ENCODE measurements around the gene HSD17B3. TPM values are rescaled to one million over a fixed set of nuclear protein-coding genes. Genes with fewer than 3 reads are reported as not detected.

Gene HSD17B3
- polyA plus RNA-seq, 1 donor (not counting 4 experiments of a cell fraction or from before 2014, with no cell fraction given), result 0.17 TPM

DNA sequence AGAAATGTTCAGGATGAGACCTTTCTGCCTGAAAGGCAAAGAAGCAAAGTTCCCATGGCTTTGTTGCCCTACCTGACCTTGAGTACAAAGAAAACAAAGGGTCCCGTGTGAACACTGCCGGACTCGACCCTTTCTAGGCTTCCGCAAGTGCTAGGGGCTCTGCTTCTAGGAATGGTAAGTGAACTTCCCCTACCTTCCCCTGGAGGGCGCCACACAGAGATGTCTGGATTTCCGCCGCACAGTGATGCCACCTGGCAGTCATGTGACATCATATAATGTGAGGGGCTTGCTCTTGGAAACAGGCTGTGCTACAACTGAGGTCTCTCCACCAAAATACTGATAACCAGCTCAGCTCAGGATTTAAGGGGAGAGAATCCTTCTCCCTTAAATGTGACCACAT is 56.6 kb downstream of the HSD17B3 start:
- no peak for DNase-seq (ENCODE audit: low read depth, low spot score)
- H3K4me1 ChIP-seq (ENCODE audit: control insufficient read depth, extremely low read depth, insufficient read depth, low read length), result peaks cover 13% of the 10 kb centered on the region
- no peak overlapping the region for H3K4me2 ChIP-seq (ENCODE audit: control insufficient read depth, extremely low read depth, insufficient read depth, low read depth, low read length)
- no peaks in the 10 kb centered on the region for H3K79me2 ChIP-seq (ENCODE audit: control insufficient read depth, insufficient read depth, low read length)
- H3K9me3 ChIP-seq (ENCODE audit: control insufficient read depth, low read depth, low read length), result no peaks in the 10 kb centered on the region
- H3K9ac ChIP-seq (ENCODE audit: control insufficient read depth, extremely low read depth, insufficient read depth, low read length), result no peak overlapping the region
- no peaks in the 10 kb centered on the region for H3K9me1 ChIP-seq (ENCODE audit: control insufficient read depth, extremely low read depth, insufficient read depth, low read length)
- no peak overlapping the region for H3K4me3 ChIP-seq (ENCODE audit: control insufficient read depth in 2 of 3, extremely low read depth in 1 of 3, insufficient read depth in 2 of 3, low read depth in 1 of 3, low read length in 3 of 3)
- TF ChIP-seq EZH2 (IDR thresholded peaks at IDR 0.05; ENCODE audit: low read length), result no peak
- TF ChIP-seq, protein P1, sequence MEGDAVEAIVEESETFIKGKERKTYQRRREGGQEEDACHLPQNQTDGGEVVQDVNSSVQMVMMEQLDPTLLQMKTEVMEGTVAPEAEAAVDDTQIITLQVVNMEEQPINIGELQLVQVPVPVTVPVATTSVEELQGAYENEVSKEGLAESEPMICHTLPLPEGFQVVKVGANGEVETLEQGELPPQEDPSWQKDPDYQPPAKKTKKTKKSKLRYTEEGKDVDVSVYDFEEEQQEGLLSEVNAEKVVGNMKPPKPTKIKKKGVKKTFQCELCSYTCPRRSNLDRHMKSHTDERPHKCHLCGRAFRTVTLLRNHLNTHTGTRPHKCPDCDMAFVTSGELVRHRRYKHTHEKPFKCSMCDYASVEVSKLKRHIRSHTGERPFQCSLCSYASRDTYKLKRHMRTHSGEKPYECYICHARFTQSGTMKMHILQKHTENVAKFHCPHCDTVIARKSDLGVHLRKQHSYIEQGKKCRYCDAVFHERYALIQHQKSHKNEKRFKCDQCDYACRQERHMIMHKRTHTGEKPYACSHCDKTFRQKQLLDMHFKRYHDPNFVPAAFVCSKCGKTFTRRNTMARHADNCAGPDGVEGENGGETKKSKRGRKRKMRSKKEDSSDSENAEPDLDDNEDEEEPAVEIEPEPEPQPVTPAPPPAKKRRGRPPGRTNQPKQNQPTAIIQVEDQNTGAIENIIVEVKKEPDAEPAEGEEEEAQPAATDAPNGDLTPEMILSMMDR (optimal IDR thresholded peaks at IDR 0.05 in 1 of 3, IDR thresholded peaks at IDR 0.05 in 1 of 3, conservative IDR thresholded peaks at IDR 0.05 in 1 of 3; ENCODE audit: extremely low read depth in 1 of 3, insufficient read depth in 2 of 3, low read length in 3 of 3), result peak in 1 of 3 experiments; percentile 41
- dilution Hi-C loops (cut with MboI; ENCODE audit: extremely low pct_ligation_motif_present, low sequenced_read_pairs), result no loop called here
- no peak for FAIRE-seq
- peaks cover 5% of the 10 kb centered on the region for H4K20me1 ChIP-seq (ENCODE audit: control insufficient read depth, extremely low read depth, insufficient read depth, low read length)
- peaks cover 85% of the 10 kb centered on the region for H3K27me3 ChIP-seq (ENCODE audit: control insufficient read depth, extremely low read depth, insufficient read depth, low read length)
- no peaks in the 10 kb centered on the region for H3K36me3 ChIP-seq (ENCODE audit: control insufficient read depth in 2 of 2, extremely low read depth in 1 of 2, insufficient read depth in 2 of 2, low read length in 2 of 2)
- H3K27ac ChIP-seq (ENCODE audit: control insufficient read depth, insufficient read depth, low read length), result no peak overlapping the region
- H2AFZ ChIP-seq (ENCODE audit: control insufficient read depth, low read length), result no peak overlapping the region

DNA sequence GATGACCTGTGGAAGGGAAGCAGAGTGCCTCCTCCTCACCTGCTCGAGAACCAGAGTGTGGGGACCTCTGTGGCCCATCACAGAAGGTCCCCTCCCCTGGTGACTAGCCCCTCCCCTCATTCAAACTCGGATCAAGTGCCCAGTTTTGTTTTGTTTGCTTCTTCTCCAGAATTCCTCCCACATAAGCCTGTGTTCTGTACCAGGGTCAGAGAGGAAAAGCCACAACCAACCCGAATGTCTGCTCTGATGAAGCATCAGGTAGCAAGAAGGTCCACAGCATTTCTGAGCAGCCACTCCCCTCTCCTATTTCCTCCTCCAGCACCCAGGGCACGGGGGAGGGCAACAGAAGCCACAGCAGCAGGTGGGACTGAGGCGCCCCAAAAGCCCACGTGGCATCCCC is 58.2 kb downstream of the HSD17B3 start:
- no peak for DNase-seq (ENCODE audit: low read depth, low spot score)
- no peak for FAIRE-seq
- H3K9ac ChIP-seq (ENCODE audit: control insufficient read depth, extremely low read depth, insufficient read depth, low read length), result no peak overlapping the region
- H3K4me3 ChIP-seq (ENCODE audit: control insufficient read depth in 2 of 3, extremely low read depth in 1 of 3, insufficient read depth in 2 of 3, low read depth in 1 of 3, low read length in 3 of 3), result no peak overlapping the region
- no peak overlapping the region for H3K4me2 ChIP-seq (ENCODE audit: control insufficient read depth, extremely low read depth, insufficient read depth, low read depth, low read length)
- H2AFZ ChIP-seq (ENCODE audit: control insufficient read depth, low read length), result no peak overlapping the region
- H3K36me3 ChIP-seq (ENCODE audit: control insufficient read depth in 2 of 2, extremely low read depth in 1 of 2, insufficient read depth in 2 of 2, low read length in 2 of 2), result no peaks in the 10 kb centered on the region
- dilution Hi-C loops (cut with MboI; ENCODE audit: extremely low pct_ligation_motif_present, low sequenced_read_pairs), result no loop called here
- no peak for TF ChIP-seq EZH2 (IDR thresholded peaks at IDR 0.05; ENCODE audit: low read length)
- TF ChIP-seq, protein P1 (optimal IDR thresholded peaks at IDR 0.05 in 1 of 3, IDR thresholded peaks at IDR 0.05 in 1 of 3, conservative IDR thresholded peaks at IDR 0.05 in 1 of 3; ENCODE audit: extremely low read depth in 1 of 3, insufficient read depth in 2 of 3, low read length in 3 of 3), result no peak
- H3K79me2 ChIP-seq (ENCODE audit: control insufficient read depth, insufficient read depth, low read length), result no peaks in the 10 kb centered on the region
- H3K27me3 ChIP-seq (ENCODE audit: control insufficient read depth, extremely low read depth, insufficient read depth, low read length), result peaks cover 84% of the 10 kb centered on the region
- no peaks in the 10 kb centered on the region for H3K9me3 ChIP-seq (ENCODE audit: control insufficient read depth, low read depth, low read length)
- no peak overlapping the region for H3K27ac ChIP-seq (ENCODE audit: control insufficient read depth, insufficient read depth, low read length)
- H3K9me1 ChIP-seq (ENCODE audit: control insufficient read depth, extremely low read depth, insufficient read depth, low read length), result no peaks in the 10 kb centered on the region
- peaks cover 5% of the 10 kb centered on the region for H4K20me1 ChIP-seq (ENCODE audit: control insufficient read depth, extremely low read depth, insufficient read depth, low read length)
- peaks cover 8% of the 10 kb centered on the region for H3K4me1 ChIP-seq (ENCODE audit: control insufficient read depth, extremely low read depth, insufficient read depth, low read length)
